IPS-NIHi7 (cell line): ENCODE results near the gene WDR77.

Source experiments
- DNase-seq: peaks from one replicate; pipeline ENCODE4 v3.0.0; 2012; ENCODE audit warnings: mixed read lengths; ENCODE audit errors: extremely low spot score

The WDR77 gene

DNA sequence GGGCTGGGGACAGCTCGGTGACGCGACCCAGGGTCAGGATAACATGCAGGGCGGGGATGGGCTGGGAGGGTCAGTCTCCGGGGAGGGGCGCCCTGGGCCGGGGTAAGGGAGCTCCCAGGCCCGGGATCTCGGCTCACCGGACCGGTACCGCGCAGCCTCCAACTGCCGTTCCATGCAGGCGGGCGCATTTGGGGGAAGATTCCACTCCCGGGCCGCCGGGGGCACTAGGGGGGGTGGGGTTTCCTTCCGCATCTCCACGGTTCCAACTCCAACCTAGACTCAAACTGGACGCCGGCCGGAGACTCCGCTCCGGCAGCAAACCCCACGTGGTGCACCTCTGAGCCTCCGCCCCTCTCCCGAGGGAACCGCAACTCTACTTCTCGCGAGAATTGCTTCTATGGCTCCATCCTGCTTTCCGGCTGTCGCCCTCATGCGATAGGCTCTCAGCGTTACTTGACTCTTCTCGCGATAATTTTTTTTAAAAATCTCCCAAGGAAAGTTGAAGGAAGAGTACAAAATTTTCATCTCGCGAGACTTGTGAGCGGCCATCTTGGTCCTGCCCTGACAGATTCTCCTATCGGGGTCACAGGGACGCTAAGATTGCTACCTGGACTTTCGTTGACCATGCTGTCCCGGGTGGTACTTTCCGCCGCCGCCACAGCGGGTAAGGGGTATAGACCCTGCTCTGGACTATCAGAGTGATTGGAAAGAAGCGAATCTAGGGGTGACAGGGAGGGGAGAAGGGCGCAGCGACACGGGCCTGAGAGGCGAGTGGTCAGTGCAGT lies at the start of gene WDR77, which contains the start of gene ATP5PB:
TSS of gene WDR77 (minus strand) at position 339 of the 785 bp plus-strand sequence. CDS start at position 252, 87 bp downstream.
TSS of gene ATP5PB (plus strand) at position 547 of the 785 bp plus-strand sequence. CDS start at position 625, 78 bp downstream.
- DNase-seq, result peak; percentile 99

DNA sequence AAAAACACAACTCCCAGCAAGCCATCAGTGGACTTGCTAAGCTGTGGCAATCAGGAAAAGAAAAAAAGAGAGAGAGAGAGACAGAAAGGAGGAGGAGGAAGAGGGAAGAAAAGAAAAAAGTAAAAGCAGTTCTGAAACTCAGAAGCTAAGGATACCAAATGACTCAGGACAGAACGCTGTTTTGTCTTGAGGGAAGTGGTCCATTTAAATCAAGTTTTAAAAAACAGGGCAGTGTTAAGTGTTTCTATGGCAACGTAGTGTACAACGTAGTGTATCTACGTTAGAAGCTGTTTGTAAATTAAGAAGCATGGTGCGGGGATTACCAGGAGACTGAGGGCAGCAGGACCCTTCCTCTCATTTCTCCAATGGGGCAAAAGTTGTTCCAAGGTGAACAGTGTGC lies 48.5 kb upstream of the WDR77 start:
- DNase-seq, result no peak

DNA sequence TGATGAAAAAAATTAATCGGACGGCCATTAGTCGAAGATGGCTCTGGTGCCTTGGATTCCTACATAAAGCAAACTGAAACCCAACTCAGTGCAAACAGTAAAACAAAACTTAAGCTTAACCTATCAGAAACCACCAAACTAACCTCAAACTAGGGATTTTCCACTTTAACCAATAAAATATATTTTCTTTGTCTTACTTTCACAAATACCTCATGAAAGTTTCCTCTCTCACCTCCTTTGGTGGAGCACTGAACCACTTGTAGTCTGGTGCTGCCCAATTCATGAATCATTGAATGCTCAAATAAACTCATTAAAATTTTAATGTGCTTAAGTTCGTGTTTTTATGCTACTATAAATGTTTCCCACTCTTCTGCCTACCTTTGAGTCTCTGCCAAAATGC lies 47.3 kb upstream of the WDR77 start:
- DNase-seq, result no peak

DNA sequence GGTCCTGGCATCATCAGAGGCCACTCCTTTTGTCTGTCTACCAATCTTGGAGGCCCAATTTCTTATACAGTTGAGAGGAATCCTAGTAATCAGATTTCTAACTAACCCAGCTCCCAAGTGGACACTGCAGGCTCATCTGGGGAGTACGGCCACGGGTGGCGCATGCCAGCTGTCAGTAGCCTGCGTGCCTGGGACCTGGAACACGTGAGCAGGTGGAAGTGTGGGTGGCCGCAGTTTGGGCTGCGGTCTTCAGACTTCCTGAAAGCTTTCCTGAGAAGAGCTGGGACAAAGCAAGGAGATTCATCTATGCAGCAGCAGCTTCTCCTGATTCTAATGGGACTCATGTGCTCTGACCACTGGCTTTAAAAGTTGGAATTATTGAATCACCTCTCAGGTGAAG lies 42.0 kb upstream of the WDR77 start:
- DNase-seq, result no peak

DNA sequence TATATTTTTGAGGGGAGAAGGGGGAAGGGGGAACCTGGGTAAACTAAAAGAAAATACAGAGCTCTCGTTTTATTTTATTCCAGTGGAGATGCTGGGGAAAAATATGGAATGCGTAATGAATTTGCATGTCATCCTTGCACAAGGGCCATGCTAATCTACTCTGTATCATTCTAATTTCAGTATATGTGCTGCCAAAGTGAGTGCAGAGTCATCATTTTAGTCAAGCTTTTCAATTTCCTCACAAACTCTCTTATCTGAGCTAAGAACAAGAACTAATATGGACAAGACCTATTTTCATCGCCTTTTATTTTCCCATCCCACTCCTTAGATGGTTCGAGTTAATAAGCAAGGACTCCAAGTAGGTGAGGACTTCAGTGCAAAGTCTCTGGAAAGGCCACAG lies 41.2 kb upstream of the WDR77 start:
- DNase-seq, result no peak

DNA sequence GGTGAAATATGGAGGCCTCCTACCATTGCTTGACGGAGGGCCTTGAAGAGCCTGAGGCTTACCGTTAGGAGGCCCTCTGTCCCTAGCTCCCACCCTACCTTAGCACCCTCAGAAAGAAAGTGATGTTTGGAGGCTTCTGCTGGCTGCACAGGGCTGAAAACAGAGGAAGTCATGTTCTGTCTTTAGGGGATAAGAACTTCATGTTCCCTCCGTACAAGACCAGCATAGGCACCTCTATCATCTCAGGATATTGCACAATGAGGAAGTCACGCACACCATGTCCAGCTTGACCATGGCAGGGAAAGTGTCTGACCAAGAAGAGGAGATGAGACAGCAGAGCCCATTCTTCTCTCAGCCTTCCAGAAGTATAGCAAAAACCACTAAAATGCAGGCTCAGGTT lies 40.5 kb upstream of the WDR77 start:
- no peak for DNase-seq

DNA sequence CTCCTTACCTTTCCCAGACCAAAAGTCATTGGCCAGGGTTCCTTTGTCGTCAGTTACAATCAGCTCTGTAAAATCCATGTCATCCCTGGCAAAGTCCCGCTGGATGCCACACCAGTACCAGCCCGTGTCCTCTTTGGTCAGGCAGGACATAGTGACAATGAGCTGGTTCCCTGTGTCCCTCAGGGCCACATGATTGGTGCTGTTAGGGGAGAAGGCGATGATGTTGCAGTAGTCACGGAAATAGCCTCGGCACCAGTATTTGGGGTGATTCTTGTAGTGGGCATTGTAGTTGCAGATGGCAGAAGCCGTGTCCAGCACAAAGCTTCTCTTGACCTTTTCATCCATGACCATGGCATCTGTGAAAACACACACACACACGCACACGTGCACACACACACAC lies 39.6 kb upstream of the WDR77 start:
- no peak for DNase-seq

DNA sequence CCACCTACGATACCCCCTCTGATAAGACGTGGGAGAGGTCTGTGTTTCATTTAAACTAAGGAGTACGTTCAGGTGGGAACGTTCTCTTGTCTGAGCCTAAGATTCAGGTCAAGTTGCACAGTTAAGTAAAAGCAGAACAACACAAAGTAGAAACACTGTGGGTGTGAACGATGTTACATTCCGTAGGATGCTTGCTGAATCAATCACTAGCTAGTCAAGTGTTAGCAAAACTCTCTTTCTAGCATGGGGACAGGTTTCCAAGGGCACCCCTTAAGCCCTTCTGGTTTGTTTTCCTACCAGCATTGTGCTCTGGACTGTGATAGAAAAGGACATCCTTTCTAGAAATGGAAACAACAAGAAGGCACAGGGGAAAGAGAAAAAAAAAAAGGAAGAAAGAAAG lies 38.1 kb upstream of the WDR77 start:
- no peak for DNase-seq

DNA sequence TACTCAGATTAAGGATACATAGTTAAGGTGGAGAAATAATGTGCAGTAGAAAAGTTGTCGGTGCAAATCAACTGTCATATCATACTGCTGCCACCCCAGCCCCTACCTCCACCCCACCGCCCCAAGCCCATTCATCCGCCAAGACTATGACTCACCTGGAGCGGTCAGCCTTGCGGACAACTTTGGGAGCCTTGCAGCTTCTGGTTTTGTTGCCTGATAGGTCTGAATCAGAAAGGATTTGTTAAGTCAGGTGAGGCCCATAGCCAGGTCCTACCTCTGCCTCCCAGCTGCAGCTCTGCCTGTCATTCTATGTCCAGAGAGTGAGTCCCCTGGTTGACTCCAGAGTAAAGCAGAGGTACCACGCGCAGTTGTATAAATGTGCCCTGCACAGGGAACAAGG lies 37.4 kb upstream of the WDR77 start:
- no peak for DNase-seq

DNA sequence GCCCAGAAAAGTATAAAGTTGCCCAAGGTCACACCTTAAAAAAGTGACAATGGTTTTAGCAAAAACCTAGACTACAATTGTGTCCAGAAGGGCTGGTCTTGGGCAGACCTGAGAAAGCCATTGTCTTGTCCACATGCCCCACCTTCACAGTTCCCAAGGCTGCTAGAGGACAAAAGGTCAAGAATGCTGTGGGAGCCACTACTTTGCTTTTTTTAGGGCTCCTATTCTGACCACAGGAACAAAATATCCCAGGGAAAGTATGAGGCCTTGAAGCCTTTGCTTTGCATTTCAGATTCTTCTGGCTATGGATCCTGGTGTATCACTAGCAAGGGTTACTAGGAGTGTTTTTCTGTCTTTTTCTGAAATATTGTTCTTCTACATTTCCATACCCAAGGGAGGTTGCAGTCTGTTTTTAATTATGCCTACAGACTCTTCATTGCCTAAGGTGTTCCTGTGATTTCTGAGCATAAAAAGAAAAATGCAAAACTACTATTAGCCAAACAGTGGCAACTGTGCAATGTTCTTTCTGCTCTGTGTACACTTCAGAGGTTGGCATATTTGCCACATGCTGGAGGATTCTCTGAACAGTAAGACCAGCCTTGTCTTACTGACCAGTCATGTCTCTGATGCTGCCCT lies 35.5 kb upstream of the WDR77 start:
- no peak for DNase-seq

DNA sequence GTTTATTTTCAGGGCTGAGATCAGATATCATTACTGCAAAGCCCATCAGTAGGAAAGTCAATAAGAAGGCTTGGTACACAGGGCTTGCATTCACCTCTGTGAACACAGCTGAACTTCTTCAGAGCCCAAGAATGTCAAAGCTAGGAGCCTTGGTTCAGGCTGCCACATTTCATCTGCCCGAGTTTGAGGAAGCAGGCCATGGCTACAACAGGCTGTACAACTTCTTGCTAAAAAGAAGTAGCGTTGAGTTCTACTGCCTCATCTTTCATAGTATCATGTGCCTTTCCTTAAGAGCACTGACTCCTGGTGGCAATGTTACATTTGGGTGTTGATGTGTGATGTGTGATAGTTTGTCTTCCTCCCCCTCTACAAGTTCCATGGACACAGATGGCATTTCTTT lies 34.8 kb upstream of the WDR77 start:
- no peak for DNase-seq

DNA sequence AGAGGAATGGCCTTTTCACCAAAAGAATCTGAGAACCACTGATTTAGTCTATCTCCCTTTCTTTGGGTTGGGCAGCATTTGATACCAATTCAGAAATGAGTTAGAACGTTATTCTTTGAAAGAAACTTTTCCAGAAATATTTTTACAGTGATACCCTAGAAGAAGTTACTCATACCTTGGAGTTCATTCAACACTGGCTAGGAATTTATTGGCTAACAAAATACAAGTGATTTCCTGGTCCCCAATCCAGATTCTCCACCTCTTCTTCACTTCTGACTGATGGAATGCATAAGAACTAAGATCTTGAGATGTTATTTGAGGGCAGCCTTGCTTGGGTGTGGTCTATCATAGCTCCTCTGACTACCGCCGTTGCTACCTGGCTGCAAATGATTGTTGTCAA lies 34.1 kb upstream of the WDR77 start:
- DNase-seq, result no peak

DNA sequence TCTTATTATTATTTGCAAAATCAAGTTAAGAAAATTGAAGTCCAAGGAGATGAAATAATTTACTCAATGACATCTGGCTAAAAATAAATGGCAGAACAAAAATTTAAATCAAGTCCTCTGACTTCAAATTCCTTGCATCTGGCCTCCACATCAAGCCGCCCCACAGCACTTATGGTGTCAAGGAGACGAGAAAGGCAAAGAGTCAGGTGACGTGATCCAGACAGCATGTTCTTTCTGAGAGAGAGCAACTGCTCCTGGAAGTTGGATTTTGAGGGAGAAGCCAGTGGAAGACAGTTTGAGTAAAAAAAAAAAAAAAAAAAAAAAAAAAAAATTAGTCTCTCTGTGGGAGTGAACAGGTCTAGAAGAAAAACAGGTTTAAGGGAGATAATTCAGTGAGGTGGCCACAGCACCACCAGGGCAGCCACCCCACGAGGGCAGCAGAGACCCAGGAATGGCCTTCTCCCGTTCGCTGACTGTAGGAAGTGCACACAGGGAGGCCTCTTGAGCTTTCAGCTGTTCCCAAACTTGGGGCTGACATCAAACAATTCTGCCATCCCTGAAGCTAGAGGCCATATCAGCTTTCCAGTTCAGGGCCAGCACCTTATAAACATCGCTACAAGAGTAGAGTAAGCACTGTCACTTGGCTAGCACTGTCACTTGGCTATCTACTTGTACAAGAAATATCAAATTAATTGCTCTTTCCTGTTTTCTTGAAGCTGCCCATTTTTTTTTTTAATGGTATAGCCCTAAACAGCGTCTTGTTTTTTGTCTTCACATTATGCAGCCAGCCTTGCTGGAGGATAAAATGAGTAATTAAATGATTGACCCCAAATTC lies 32.5 kb upstream of the WDR77 start:
- DNase-seq, result peak; percentile 92

DNA sequence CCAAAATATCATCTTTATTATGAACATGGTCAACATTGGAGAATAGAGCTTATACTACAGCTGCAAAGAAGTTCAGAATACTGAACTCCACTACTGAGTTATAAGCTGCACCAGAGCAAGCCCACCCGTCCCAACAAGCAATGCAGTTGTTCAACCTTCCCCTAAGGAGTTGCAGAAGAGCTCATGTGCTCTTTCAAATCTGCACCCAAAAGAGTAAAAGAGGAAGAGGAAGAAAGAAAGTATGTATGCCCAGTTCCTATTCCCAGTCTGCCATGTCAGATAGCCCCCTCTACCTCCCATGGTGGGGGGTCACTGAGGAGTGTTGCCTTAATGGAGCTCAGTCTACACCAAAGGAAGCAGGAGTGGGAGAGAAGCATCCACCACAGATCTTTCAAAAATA lies 31.6 kb upstream of the WDR77 start:
- DNase-seq, result no peak

DNA sequence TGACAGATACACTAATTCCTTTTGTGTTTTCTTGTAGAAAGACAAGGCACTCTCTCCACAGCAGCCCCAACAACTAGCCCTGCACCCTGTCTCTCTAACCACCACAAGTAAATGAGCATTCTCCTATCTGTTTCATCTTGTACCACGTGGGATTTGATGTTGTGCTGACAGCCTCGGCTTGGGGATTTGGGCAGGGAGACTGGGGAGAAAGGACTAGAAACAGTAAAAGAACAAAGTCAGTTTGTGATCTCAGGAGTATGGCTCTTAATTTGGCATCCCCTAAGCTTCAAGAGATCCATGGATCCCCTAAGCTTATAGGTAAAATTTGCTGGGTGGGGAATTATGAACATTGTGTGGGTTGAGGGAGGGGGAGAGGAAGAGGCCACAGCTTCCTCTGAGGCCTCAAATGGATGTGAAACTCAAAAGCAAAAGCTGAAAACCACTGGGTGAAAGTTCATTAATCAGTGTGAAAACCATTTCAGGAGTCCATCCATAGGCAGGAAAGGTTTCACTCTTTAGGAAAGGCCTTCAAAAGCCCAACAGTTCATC lies 27.8 kb upstream of the WDR77 start:
- no peak for DNase-seq

DNA sequence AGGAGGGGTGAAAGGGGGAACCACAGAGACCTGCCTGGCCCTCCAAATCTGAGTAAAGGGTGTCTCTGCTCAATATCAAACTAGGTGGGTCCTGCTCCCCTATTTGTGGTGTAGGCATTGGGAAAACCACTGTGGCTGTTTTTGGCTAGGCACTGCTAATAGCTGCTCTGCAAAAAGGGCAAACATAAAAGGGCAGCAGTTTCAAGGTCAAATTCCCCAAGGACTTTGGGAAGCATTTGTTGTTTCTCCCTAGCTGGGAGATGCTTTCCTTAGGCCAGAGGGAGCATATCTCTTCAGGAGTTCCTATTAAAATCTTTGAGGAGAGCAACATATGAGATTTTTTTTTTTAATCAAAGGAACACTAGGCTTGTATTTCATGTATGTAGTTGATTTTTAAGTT lies 27.2 kb upstream of the WDR77 start:
- no peak for DNase-seq

DNA sequence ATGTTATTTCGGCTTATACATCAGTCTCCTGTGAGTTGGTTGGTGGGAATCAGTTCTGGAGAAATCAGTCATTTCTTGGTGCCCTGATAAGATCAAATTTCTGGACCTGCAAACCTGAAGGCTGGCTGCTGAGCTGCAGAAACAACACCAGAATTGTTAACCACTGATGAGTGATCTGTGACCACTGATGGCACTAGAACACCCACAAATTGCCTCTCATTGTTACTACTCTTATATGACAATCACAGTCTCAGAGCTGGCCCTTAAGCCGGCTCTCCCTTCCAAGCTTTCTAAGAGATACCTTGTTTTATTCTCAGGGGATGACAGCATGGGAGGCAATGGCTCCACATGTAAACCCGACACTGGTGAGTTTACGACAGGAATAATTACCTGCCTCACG lies 26.6 kb upstream of the WDR77 start:
- no peak for DNase-seq

DNA sequence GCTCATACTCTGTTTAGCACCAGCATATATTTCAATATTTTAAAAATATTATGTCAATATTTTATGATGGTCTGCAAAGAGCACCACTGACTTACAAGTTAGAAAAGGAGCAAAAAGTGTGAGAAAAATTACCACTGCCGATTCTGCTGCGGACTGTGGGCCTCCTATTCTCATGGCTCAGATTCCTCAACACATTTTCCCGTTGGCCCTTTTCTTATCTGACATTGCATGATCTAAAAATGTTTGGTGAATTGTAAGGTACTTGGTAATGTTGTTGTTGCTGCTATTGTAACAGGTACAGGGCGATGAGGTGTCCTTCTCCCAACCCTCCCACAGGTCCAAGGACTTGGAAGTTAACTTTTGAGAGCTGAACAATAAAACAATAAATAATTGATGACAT lies 25.5 kb upstream of the WDR77 start:
- no peak for DNase-seq

DNA sequence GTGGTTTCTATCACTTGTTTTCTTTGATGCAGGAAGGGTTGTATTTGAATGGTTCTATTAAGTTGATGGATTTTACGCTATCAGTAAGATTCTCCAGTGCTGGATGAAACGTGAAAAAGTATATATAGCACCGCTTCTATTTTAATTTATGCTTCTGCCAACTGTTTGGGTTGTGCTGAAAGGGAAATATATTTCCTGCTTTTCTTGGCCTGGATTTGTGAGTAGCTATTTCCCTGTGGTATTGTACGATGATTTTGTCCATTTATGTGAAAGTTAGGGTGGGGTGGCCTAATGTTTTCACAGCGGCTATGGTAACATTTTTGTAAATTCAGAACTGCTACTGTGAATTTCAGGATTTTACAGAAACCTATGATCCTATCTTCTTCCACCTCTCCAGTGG lies 25.1 kb upstream of the WDR77 start:
- no peak for DNase-seq

DNA sequence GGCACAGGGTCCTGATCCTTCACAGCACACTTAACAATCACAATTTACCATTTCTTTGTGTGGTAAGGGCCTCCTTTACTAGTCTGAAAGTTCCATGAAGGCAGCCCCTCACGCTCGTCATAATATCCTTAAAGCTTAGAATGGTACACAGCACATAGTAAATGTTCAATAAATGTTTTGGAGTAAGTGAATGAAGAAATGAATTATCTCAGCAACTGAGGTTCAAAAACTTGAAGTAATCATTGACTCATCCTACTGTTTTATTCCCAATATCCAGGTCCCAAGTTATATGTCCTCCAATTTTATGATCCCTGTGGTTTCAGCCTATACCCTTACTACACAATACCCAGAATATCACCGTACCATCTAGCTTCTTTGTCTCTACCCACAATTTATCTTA lies 22.5 kb upstream of the WDR77 start:
- DNase-seq, result no peak

DNA sequence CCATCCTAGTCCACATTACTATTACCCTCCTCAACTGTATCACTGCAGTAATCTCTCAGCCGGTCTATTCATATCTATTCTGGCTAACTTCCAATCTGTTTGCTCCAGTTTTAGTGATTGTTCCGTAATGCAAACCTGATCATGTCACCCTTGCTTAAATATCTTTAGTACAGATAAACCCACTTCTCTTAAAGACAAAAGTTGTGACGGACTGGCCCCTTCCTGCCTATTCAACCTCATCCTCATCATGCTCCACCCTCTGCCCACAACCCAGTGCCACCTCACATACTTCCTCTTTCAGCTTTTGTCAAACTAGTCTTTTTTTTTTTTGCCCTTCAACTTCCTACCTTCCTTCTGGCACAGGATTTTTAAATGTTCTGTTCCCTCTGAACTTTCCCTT lies 22.0 kb upstream of the WDR77 start:
- no peak for DNase-seq

DNA sequence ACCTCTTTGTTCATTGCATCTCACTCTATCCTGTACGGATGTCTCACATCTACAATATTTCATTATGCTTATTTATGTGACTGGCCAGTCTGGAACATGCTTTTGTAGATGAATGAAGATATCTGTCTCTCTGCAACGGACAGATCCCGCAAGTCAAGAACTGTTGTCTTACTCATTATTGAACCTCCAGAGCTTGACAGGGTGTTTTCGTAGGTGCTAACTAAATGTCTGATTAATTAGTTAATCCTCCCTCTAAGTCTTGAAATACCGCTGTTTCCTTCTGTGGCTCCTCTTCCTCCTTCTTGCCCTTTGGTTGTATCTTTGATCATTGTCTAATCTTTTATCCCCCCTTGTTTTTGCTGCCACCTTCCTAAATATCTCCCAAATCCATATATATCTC lies 21.5 kb upstream of the WDR77 start:
- DNase-seq, result no peak
